ENCODE results near the gene ENAH.
"Not testable (repeated sequence)": the region's sequence is repeated elsewhere in the genome, so short reads cannot be mapped to it uniquely, and the experiment has no call there.

The ENAH gene

DNA sequence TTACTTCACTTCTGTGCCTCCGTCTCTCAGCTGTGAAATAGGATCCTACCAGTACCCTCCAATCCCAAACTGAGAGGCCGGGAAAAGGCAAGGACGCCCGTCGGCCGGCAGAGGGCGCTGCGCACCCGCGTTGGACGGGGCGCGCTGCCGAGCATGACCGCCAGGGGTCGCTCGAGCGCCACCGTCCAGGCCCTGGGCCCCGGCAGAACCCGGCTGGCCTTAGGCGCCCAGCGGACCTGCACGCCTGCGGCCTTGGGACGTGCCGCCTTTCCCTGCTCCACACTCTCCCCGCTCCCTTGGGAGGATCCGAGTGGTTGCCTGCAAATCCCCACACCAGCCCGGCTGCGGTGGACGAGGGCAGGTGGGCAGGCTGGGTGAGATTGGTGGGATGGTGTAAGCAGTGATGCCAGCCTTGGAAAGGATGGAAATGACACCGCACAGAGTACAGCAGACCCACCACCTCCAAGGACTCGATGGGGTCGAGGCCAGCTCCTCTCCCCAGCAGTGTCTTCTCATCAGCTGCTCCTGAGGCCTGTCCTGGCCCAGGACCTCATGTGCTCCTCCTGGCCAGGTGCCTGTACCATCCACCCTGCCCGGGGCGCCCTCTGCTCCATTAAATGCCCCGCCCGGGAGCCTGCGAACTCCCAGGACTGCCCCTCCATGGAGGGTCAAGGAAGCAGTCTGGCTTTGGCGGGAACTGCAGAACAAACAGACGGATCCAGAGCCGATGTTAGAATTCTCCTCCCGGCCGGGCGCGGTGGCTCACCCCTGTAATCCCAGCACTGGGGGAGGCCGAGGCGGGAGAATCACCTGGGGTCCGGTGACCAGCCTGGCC, 177.7 kb downstream of the ENAH start:
- TF ChIP-seq, protein P1, sequence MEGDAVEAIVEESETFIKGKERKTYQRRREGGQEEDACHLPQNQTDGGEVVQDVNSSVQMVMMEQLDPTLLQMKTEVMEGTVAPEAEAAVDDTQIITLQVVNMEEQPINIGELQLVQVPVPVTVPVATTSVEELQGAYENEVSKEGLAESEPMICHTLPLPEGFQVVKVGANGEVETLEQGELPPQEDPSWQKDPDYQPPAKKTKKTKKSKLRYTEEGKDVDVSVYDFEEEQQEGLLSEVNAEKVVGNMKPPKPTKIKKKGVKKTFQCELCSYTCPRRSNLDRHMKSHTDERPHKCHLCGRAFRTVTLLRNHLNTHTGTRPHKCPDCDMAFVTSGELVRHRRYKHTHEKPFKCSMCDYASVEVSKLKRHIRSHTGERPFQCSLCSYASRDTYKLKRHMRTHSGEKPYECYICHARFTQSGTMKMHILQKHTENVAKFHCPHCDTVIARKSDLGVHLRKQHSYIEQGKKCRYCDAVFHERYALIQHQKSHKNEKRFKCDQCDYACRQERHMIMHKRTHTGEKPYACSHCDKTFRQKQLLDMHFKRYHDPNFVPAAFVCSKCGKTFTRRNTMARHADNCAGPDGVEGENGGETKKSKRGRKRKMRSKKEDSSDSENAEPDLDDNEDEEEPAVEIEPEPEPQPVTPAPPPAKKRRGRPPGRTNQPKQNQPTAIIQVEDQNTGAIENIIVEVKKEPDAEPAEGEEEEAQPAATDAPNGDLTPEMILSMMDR (IDR thresholded peaks at IDR 0.05; ENCODE audit: low read depth, low read length, missing control alignments): peak; percentile 100
- in situ Hi-C loops (cut with HindIII; ENCODE audit: low sequenced_read_pairs): loop anchor here (25.0 kb wide), 1 partner anchor 512 kb away; the partner anchor contains the start of gene SDE2
- peak; percentile 28 for DNase-seq (ENCODE audit: low read depth)
- H3K4me3 ChIP-seq (ENCODE audit: low read depth, low read length): no peak overlapping the region

DNA sequence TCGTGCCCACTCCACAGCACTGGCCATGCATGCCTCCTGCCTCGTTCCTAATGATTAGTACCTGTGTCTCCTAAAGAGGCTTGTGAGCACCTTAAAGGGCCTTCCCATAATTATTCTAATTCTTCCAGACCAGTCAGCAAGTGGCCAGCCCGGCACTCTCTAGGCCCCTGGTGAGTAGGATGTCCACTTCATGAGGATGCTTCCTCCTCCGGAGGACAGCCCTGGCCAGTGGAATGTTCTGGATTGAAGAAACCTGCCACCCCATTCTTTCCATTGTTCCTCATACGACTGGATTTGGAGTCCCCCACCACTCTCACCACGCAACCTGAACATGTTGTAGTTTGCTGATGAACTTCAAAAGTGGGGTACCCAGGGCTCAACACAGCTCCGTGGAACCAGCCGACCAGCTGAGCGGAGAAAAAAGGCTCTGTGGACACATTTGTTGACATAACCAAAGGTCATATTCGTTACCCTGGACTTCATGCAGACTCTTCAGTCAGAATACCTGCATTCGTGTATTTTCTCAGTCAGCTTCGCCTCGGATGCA, 178.4 kb downstream of the ENAH start:
- no peak for DNase-seq (ENCODE audit: low read depth)
- in situ Hi-C loops (cut with HindIII; ENCODE audit: low sequenced_read_pairs): loop anchor here (25.0 kb wide), 1 partner anchor 513 kb away; the partner anchor contains the start of gene SDE2
- TF ChIP-seq, protein P1 (IDR thresholded peaks at IDR 0.05; ENCODE audit: low read depth, low read length, missing control alignments): no peak
- no peak overlapping the region for H3K4me3 ChIP-seq (ENCODE audit: low read depth, low read length)

DNA sequence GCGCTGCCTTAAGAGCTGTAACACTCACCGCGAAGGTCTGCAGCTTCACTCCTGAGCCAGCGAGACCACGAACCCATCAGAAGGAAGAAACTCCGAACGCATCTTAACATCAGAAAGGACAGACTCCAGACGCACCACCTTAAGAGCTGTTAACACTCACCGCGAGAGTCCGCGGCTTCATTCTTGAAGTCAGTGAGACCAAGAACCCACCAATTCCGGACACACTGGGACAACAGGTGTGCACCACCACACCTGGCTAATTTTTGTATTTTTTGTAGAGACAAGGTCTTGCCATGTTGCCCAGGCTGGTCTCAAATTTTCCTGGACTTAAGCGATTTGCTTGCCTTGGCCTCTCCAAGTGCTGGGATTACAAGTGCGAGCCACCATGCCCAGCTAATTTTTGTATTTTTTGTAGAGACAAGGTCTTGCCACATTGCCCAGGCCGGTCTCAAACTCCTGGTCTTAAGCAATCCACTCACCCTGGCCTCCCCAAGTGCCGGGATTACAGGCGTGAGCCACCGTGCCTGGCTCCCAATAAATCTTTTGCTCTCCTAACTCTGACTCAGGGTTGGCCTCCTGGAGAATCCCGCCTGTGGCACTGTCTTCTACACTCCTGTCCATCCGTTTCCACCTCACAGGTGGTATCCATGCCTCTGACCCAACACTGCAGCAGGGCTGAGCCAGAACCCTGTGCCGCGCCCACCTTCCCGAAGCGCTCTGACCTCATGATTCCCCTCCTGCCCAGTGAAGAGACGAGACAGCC, 179.1 kb downstream of the ENAH start:
- not testable (repeated sequence) for DNase-seq (ENCODE audit: low read depth); H3K4me3 ChIP-seq (ENCODE audit: low read depth, low read length)
- in situ Hi-C loops (cut with HindIII; ENCODE audit: low sequenced_read_pairs): loop anchor here (25.0 kb wide), 1 partner anchor 513 kb away; the partner anchor contains the start of gene SDE2

DNA sequence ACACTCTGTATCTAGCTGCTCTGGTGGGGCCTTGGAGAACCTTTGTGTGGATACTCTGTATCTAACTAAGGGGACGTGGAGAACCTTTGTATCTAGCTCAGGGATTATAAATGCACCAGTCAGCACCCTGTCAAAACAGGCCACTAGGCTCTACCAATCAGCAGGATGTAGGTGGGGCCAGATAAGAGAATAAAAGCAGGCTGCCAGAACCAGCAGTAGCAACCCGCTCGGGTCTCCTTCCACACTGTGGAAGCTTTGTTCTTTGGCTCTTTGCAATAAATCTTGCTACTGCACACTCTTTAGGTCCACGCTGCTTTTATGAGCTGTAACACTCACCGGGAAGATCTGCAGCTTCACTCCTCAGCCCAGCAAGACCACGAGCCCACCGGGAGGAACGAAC, 179.7 kb downstream of the ENAH start:
- DNase-seq (ENCODE audit: low read depth); H3K4me3 ChIP-seq (ENCODE audit: low read depth, low read length): not testable (repeated sequence)
- in situ Hi-C loops (cut with HindIII; ENCODE audit: low sequenced_read_pairs): loop anchor here (25.0 kb wide), 1 partner anchor 514 kb away; the partner anchor contains the start of gene SDE2

DNA sequence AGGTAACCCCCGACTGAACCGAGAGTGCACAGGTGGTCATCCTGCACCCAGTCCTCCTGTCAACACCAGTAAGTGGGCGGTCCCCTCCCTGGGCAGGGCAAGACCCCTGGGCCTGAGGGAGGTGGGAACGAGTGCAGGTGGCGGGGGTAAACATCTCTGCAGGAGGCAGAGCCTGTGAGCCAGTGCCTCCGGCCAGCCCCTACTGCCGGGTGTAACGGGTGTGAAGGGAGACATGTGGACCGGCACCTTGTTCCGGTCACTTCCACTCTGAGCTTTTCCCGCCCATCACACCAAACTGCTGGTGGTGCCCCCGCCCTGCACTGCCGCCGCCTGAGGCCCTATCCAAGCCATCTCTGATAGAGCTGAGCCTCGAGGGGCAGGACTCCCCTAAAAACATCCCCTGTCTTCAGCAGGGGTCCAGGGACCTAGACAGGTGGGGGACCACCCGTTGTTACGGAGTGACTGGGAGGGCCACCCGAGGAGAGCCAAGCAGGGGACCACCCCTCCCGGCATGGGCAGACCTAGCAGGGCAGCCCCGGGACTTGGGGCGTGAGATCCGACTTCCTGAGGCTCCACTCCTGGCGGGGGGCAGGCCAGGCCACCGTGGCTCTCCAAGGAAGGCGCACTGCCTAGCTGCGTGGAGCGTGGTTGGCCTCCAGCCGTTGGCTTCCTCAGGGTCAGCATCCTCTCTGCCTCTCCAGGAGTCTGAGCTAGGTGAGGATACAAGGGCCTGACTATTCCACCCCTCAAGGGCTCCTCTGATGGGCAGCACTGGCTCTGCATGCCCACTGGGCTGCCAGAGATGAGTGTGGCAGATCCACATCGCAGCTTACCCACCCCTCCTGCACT, 181.2 kb downstream of the ENAH start:
- no peak for DNase-seq (ENCODE audit: low read depth)
- TF ChIP-seq, protein P1 (IDR thresholded peaks at IDR 0.05; ENCODE audit: low read depth, low read length, missing control alignments): no peak
- in situ Hi-C loops (cut with HindIII; ENCODE audit: low sequenced_read_pairs): loop anchor here (25.0 kb wide), 1 partner anchor 516 kb away; the partner anchor contains the start of gene SDE2
- H3K4me3 ChIP-seq (ENCODE audit: low read depth, low read length): no peak overlapping the region

DNA sequence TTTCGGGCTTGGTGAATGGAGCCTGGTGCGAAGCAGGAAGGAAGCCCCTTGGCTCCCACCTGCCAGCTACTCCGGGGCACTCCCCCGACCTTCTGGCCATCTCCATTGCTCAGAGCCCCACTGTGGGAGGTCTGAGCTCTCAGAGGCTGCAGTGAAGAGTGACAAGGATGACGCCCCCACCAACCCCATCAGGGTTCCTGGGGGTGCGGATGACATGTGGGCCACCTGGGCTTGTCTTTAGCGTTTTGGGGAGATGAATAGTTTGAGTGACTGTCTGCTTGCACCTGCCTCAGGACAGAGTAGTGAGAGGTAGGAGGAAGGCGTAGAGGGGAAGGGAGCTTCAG, 181.8 kb downstream of the ENAH start:
- no peak for DNase-seq (ENCODE audit: low read depth)
- in situ Hi-C loops (cut with HindIII; ENCODE audit: low sequenced_read_pairs): loop anchor here (25.0 kb wide), 1 partner anchor 516 kb away; the partner anchor contains the start of gene SDE2
- H3K4me3 ChIP-seq (ENCODE audit: low read depth, low read length): no peak overlapping the region
- TF ChIP-seq, protein P1 (IDR thresholded peaks at IDR 0.05; ENCODE audit: low read depth, low read length, missing control alignments): no peak

All from astrocyte of the cerebellum (primary cell).